Caki2 (cell line): ENCODE results near the gene CTAGE1. TPM values are rescaled to one million over a fixed set of nuclear protein-coding genes. Genes with fewer than 3 reads are reported as not detected.
A peak's percentile ranks its signal among the peaks of the same experiment; 100 is the strongest.
"Not testable (repeated sequence)": the region's sequence is repeated elsewhere in the genome, so short reads cannot be mapped to it uniquely, and the experiment has no call there.

ENCODE experiments used
- DNase-seq: peaks from one replicate; pipeline ENCODE4 v3.0.0-alpha.2; 2015; ENCODE audit warnings: low read depth
- in situ Hi-C: cut with HindIII; loops from 2 replicates; pipeline ENCODE4 v1.10.0; 2016; ENCODE audit warnings: low sequenced_read_pairs, low pct_unique_long_range_greater_than_20kb, mixed read lengths
- total RNA-seq: library from RNA; depleted of rRNA; stranded (reverse); fragments of >200 nt; shearing (Covaris generic); gene quantifications from 2 replicates; pipeline ENCODE4 v1.2.3, GENCODE V29; 2014; ENCODE audit warnings: low replicate concordance; rRNA removed

CTAGE1 gene
- total RNA-seq: not detected in 2 replicates

GRCh38 chr18:22417496-22418188 is at the start of gene CTAGE1:
Gene CTAGE1, minus strand, starts transcription at chr18:22417915. Its CDS starts 104 bp downstream, at chr18:22417811.
- in situ Hi-C loops: no loop called here
- DNase-seq: no peak

- in situ Hi-C loops: no loop called here
- peak; percentile 91 for DNase-seq
These were observed 49.1 kb upstream of the CTAGE1 start for GRCh38 chr18:22466608-22467395.

GRCh38 chr18:22465859-22466457 is 48.2 kb upstream of the CTAGE1 start:
- in situ Hi-C loops: no loop called here
- DNase-seq: peak; percentile 87

GRCh38 chr18:22463076-22463475 is 45.4 kb upstream of the CTAGE1 start:
- in situ Hi-C loops: no loop called here
- no peak for DNase-seq

GRCh38 chr18:22459491-22459890 is 41.8 kb upstream of the CTAGE1 start:
- DNase-seq: no peak
- in situ Hi-C loops: no loop called here

GRCh38 chr18:22457524-22457923 is 39.8 kb upstream of the CTAGE1 start:
- in situ Hi-C loops: no loop called here

GRCh38 chr18:22456547-22456946 is 38.8 kb upstream of the CTAGE1 start:
- in situ Hi-C loops: no loop called here
- no peak for DNase-seq

More at GRCh38 chr18:22457524-22457923, 39.8 kb upstream of the CTAGE1 start:
- DNase-seq: no peak

- no peak for DNase-seq
- in situ Hi-C loops: no loop called here
These were observed 38.4 kb upstream of the CTAGE1 start for GRCh38 chr18:22456116-22456480.

- in situ Hi-C loops: no loop called here
These were observed 37.9 kb upstream of the CTAGE1 start for GRCh38 chr18:22455425-22456115.

GRCh38 chr18:22453315-22453714 is 35.6 kb upstream of the CTAGE1 start:
- in situ Hi-C loops: no loop called here
- no peak for DNase-seq

More at GRCh38 chr18:22455425-22456115, 37.9 kb upstream of the CTAGE1 start:
- DNase-seq: no peak

GRCh38 chr18:22452226-22452668 is 34.5 kb upstream of the CTAGE1 start:
- in situ Hi-C loops: no loop called here
- DNase-seq: no peak

GRCh38 chr18:22451796-22452195 is 34.1 kb upstream of the CTAGE1 start:
- in situ Hi-C loops: no loop called here
- DNase-seq: no peak

- in situ Hi-C loops, DNase-seq: not testable (repeated sequence)
These were observed 33.1 kb upstream of the CTAGE1 start for GRCh38 chr18:22450766-22451165.

GRCh38 chr18:22450318-22450717 is 32.6 kb upstream of the CTAGE1 start:
- in situ Hi-C loops, DNase-seq: not testable (repeated sequence)

- DNase-seq, in situ Hi-C loops: not testable (repeated sequence)
These were observed 32.0 kb upstream of the CTAGE1 start for GRCh38 chr18:22449753-22450152.

- DNase-seq: no peak
- in situ Hi-C loops: no loop called here
These were observed 30.5 kb upstream of the CTAGE1 start for GRCh38 chr18:22448238-22448637.

- in situ Hi-C loops: no loop called here
- no peak for DNase-seq
These were observed 30.1 kb upstream of the CTAGE1 start for GRCh38 chr18:22447792-22448191.

GRCh38 chr18:22446911-22447310 is 29.2 kb upstream of the CTAGE1 start:
- DNase-seq: no peak
- in situ Hi-C loops: no loop called here
